Left cardiac atrium (tissue), 4 donors: ENCODE measurements around the gene SLC28A1. TPM values are rescaled to one million over a fixed set of nuclear protein-coding genes. Genes with fewer than 3 reads are reported as not detected.

Experiments
- ATAC-seq, 2 donors: fragments of 200-7000 bp; cut with Tn5 transposase; one replicate each; pipeline ENCODE4 v1.9.1; 2020; ENCODE audit warnings: mild to moderate bottlenecking in 2 of 2, moderate library complexity in 2 of 2
- DNase-seq: peaks from one replicate; pipeline ENCODE4 v3.0.0-alpha.2; 2020
- intact Hi-C, 2 donors: fragments of 100-400 bp; cut with DNase I; formaldehyde crosslinking; loops; one replicate each; pipeline versions ENCODE4 v1.14.1 to v1.15.1; 2022 to 2023
- total RNA-seq, 2 donors: library from RNA; stranded (reverse); fragmentation: NEBNext Ultra II Directional; extraction: Animal tissue kit (Norgen Biotek cat#: 25700); gene quantifications; one replicate each; pipeline ENCODE4 v1.2.1, GENCODE V29; 2021
- donor health status: DM: no; HTN: yes; CAD: no.
- donor health status: DM: no; HTN: yes; CAD: no; lungs with severe emphysema.
- donor health status: DM: yes; HTN: yes; CAD: no.
- donor health status: Dilated cardiomyopathy.

Gene SLC28A1
- total RNA-seq, 2 donors from 2014 or later, result 0.13 to 0.18 TPM

GRCh38 chr15:84903751-84904150 lies 19.3 kb downstream of the SLC28A1 start:
- DNase-seq (no peak), ATAC-seq (no peak)
- intact Hi-C loops, result no loop called here

GRCh38 chr15:84904419-84904818 lies 20.0 kb downstream of the SLC28A1 start:
- ATAC-seq (peak; percentile 72 to 73), DNase-seq (no peak)
- intact Hi-C loops, result no loop called here

GRCh38 chr15:84905016-84905916 lies 20.8 kb downstream of the SLC28A1 start:
- DNase-seq, result no peak
- ATAC-seq, result peak; percentile 43 to 64
- intact Hi-C loops, result no loop called here

GRCh38 chr15:84907731-84908130 lies 23.3 kb downstream of the SLC28A1 start:
- intact Hi-C loops, result no loop called here
- DNase-seq (no peak), ATAC-seq (no peak)

GRCh38 chr15:84908564-84908963 lies 24.1 kb downstream of the SLC28A1 start:
- intact Hi-C loops, result no loop called here
- ATAC-seq (no peak), DNase-seq (no peak)

- DNase-seq, result no peak
- intact Hi-C loops, result no loop called here
These were observed 24.6 kb downstream of the SLC28A1 start for GRCh38 chr15:84909029-84909428.

DNA sequence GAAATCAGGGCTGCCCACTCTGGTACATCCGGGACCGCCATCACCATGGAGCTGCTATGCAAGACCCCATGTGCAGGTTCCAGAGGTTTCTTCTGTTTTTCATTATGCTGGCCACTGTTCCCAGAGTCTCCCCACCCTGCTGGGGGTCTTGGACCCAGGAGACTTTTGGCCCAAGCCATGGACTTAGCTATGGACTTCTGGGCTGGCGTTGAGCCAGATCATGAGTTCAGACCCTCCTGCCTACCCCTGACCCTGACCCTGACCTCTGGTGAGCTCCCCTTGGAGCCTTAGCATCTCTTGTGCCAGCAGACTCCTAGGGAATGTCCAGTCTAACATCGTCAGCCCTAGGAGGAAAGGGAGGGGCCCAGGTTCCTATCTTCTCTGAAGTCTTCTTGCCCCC lies 25.3 kb downstream of the SLC28A1 start:
- intact Hi-C loops, result no loop called here
- no peak for ATAC-seq
- no peak for DNase-seq

More at GRCh38 chr15:84909029-84909428, 24.6 kb downstream of the SLC28A1 start:
- ATAC-seq, result no peak

GRCh38 chr15:84910928-84911623 lies 26.6 kb downstream of the SLC28A1 start:
- DNase-seq (no peak), ATAC-seq (no peak)
- intact Hi-C loops, result no loop called here

- ATAC-seq, result peak; percentile 91 to 93
- intact Hi-C loops, result no loop called here
- peak; percentile 93 for DNase-seq
These were observed 27.6 kb downstream of the SLC28A1 start for GRCh38 chr15:84911879-84912660.

- ATAC-seq, result no peak
- intact Hi-C loops, result no loop called here
- DNase-seq, result no peak
These were observed 28.9 kb downstream of the SLC28A1 start for GRCh38 chr15:84913360-84913723.

GRCh38 chr15:84914351-84914750 lies 29.9 kb downstream of the SLC28A1 start:
- intact Hi-C loops, result no loop called here
- ATAC-seq, result no peak
- no peak for DNase-seq

DNA sequence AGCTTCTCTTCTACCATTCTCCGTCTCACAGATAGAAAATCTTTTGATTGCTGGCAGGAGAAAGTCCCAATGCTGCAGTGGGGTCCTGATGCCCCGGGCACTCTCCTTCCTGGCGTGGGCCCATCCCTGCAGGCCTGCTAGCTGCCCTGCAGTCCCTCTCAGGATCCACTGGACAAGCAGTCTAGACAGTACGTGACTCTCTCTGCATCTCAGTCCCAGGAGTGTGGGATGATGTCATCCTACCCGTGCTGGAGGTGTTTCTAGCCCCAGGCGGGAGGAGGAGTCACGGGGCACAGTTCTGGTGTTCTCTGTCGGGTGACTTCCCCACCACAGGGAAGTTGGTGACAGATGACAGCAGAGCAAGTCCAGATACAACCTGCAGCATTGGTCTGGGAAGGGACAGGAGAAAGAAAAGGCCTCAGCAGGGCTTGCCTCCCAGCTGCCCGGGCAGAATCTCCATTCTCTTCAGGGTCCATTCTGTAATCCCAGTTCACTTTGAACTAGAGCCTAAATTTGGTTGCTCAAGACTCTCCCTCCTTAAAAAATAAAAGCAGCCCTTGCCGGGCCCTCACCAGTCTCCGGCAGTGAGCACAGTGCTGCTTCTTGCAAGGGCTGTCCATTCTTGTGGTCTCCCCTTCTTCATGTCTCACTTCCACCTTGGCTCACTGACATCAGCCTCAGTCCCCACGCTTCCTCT lies 30.6 kb downstream of the SLC28A1 start:
- peak; percentile 85 for DNase-seq
- intact Hi-C loops, result no loop called here
- peak; percentile 78 to 86 for ATAC-seq

DNA sequence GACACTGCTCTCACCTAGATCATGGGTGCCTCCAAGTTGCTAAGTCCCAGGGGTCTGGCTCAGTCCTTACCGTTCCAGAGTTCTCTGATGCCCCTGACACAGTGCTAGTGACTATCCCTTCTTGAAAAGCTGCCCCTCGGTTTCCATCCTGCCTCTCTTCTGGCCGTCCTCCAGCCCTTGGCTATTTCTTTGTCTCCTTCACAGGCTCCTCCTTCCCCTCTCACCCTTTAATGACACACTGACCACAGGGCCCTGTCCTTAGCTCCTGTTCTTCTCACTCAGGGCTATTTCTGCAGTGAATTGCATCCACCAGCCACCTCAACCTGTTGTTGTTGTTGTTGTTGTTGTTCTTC lies 31.1 kb downstream of the SLC28A1 start:
- intact Hi-C loops, result no loop called here
- peak; percentile 51 for DNase-seq
- ATAC-seq, result peak in 1 of 2 donors; percentile 1

DNA sequence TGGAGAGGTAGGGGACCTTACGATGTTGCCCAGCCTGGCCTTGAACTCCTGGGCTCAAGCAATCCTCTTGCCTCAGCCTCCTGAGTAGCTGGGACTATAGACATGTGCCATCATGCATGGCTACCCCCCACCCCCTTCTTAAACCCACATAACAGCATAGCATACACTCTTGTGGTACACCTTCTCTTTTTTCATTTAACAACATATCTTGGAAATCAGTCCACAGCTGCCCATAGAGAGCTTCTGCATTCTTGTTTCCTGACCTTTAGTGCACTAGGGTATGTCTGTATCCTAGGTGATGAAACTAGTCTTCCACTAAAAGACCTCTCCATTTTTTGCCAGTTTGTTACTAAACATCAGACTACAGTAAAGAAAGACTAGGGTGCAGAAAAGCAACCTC lies 33.0 kb downstream of the SLC28A1 start:
- no peak for DNase-seq
- intact Hi-C loops, result no loop called here
- ATAC-seq, result no peak

DNA sequence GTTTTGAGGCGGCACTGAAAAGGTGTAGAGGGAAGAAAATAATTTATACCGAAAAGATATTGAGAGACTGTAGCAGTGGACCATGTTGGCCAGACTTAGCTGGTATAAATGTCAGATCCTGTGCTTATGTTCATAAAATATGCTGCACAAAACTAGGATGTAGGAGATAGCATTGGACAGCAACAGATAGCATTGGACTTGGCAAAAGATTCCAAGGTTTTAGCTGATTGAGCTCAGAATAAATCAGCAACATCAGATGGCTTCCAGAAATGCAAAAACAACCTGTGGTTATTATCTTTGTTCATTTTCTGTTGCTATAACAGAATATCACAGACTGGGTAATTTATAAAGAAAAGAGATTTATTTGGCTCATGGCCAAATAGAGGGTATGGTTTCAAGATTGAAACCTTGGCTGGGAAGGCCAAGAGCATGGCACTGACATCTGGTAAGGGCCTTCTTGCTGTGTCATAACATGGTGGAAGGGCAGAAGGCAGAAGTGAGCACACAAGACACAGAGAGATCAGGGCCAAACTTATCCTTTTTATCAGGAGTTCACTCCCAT lies 34.7 kb downstream of the SLC28A1 start:
- intact Hi-C loops, result no loop called here

GRCh38 chr15:84921121-84921520 lies 36.7 kb downstream of the SLC28A1 start:
- intact Hi-C loops, result loop anchor here (10.0 kb wide), 2 partner anchors 266 to 326 kb away; partner anchors contain the start of genes NMB (in 1 of the 2) and WDR73 (in 1 of the 2)
- no peak for ATAC-seq

More for the DNA sequence above, 34.7 kb downstream of the SLC28A1 start:
- DNase-seq (no peak), ATAC-seq (no peak)

GRCh38 chr15:84922530-84922929 lies 38.1 kb downstream of the SLC28A1 start:
- DNase-seq, result no peak
- ATAC-seq, result no peak
- intact Hi-C loops, result loop anchor here (10.0 kb wide), 2 partner anchors 268 to 328 kb away; partner anchors contain the start of genes NMB (in 1 of the 2) and WDR73 (in 1 of the 2)

More at GRCh38 chr15:84921121-84921520, 36.7 kb downstream of the SLC28A1 start:
- no peak for DNase-seq

- DNase-seq, result no peak
- intact Hi-C loops, result loop anchor here (10.0 kb wide), 2 partner anchors 269 to 329 kb away; partner anchors contain the start of genes NMB (in 1 of the 2) and WDR73 (in 1 of the 2)
- ATAC-seq, result no peak
These were observed 39.7 kb downstream of the SLC28A1 start for GRCh38 chr15:84924077-84924731.
